ENCODE measurements around the gene RNF125. TPM values are rescaled to one million over a fixed set of nuclear protein-coding genes. Genes with fewer than 3 reads are reported as not detected.

RNF125 gene
- total RNA-seq: 0.06 and 0.13 TPM in 2 replicates

GRCh38 chr18:32018331-32019250 lies at the start of gene RNF125:
TSS of gene RNF125 (plus strand) at chr18:32018825. CDS start at chr18:32018864, 39 bp downstream.

GRCh38 chr18:32091724-32092421 lies 73.2 kb downstream of the RNF125 start, which contains the start of gene RNF138:
TSS of gene RNF138 (plus strand) at chr18:32091874. CDS start at chr18:32092777, 903 bp downstream.

Other genes with a start within 250 kb of the RNF125 start
- gene TRAPPC8, start 75.7 kb upstream of the RNF125 start, total RNA-seq: 44.0 and 48.9 TPM in 2 replicates
- gene RNF138, start 73.0 kb downstream of the RNF125 start, total RNA-seq: 16.0 and 16.5 TPM in 2 replicates
- not detected in 2 replicates for gene MEP1B, start 171.2 kb downstream of the RNF125 start, total RNA-seq